DND-41 (cell line): ENCODE results near the gene VAV2.

Source experiments
- EZH2 ChIP-seq: IDR thresholded peaks from 3 replicates; pipeline ENCODE4 v1.6.1; 2012; ENCODE audit warnings: borderline replicate concordance, low read depth, mild to moderate bottlenecking, moderate library complexity, low read length, inconsistent platforms; ENCODE audit not compliant: severe bottlenecking
- TF ChIP-seq, protein P1 (sequence below): IDR thresholded peaks from 2 replicates; pipeline ENCODE4 v1.5.1; 2012; ENCODE audit warnings: borderline replicate concordance, low read length, moderate library complexity, mild to moderate bottlenecking; ENCODE audit not compliant: poor library complexity, severe bottlenecking; ENCODE audit errors: extremely low read depth

DNA sequence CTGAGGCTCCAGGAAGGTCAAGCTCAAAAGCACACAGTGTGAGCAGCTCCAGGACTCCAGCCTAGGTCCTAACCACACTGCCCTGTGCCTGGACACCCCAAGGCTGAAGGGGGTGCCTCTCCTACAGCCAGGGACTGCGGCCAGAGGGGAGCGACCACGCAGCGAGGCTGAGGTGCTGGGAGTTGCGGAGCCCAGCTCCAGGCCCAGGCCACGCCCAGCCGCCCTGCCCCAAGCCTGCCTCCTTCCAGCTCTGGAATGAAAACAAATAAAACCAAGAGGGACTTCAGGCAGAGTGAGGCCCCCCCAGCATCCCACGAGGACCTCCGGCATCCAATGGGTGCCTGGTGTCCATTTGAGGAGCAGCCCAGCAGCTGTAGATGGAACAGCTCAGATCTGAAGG, 15.2 kb downstream of the VAV2 start:
- TF ChIP-seq, protein P1, sequence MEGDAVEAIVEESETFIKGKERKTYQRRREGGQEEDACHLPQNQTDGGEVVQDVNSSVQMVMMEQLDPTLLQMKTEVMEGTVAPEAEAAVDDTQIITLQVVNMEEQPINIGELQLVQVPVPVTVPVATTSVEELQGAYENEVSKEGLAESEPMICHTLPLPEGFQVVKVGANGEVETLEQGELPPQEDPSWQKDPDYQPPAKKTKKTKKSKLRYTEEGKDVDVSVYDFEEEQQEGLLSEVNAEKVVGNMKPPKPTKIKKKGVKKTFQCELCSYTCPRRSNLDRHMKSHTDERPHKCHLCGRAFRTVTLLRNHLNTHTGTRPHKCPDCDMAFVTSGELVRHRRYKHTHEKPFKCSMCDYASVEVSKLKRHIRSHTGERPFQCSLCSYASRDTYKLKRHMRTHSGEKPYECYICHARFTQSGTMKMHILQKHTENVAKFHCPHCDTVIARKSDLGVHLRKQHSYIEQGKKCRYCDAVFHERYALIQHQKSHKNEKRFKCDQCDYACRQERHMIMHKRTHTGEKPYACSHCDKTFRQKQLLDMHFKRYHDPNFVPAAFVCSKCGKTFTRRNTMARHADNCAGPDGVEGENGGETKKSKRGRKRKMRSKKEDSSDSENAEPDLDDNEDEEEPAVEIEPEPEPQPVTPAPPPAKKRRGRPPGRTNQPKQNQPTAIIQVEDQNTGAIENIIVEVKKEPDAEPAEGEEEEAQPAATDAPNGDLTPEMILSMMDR, result no peak
- TF ChIP-seq EZH2, result no peak
